Adrenal gland (tissue), 12 donors: ENCODE measurements around the gene LIF. TPM values are rescaled to one million over a fixed set of nuclear protein-coding genes. Genes with fewer than 3 reads are reported as not detected.
A peak's percentile ranks its signal among the peaks of the same experiment; 100 is the strongest.

Source experiments
- DNase-seq, 7 donors: peaks; one replicate each; pipeline ENCODE4 v3.0.0-alpha.2; 2019 to 2020
- H3K27ac ChIP-seq, 5 donors: fragments of 200-600 bp; sonication (generic) in 4 of 5; 1 replicate in 3 of 5; 2 replicates in 2 of 5; pipeline versions ENCODE4 v1.5.1 to v1.8.0; 2016 to 2020; ENCODE audit warnings: mild to moderate bottlenecking in 1 of 5
- H3K27me3 ChIP-seq: fragments of 200-600 bp; 2 replicates; pipeline ENCODE4 v1.8.0; 2021
- H3K36me3 ChIP-seq, 2 donors: fragments of 200-600 bp; replicated peaks in 1 of 2; 1 replicate in 1 of 2; 2 replicates in 1 of 2; pipeline versions ENCODE4 v1.5.1 to v1.8.0; 2018 to 2022
- H3K4me1 ChIP-seq, 2 donors: fragments of 200-600 bp; replicated peaks in 1 of 2; 1 replicate in 1 of 2; 2 replicates in 1 of 2; pipeline versions ENCODE4 v1.5.1 to v1.8.0; 2018 to 2021
- H3K4me3 ChIP-seq, 4 donors: fragments of 200-600 bp; sonication (generic) in 3 of 4; one replicate each; pipeline ENCODE4 v1.5.1; 2016 to 2018
- H3K9me3 ChIP-seq, 3 donors: fragments of 200-600 bp; sonication (generic) in 1 of 3; replicated peaks in 1 of 3; 1 replicate in 2 of 3; 2 replicates in 1 of 3; pipeline versions ENCODE4 v1.5.1 to v1.8.0; 2016 to 2021
- CTCF ChIP-seq, 6 experiments: fragments of 450-650 bp in 4 of 6; fragments of 200-600 bp in 2 of 6; sonication (generic) in 1 of 6; IDR thresholded peaks; 1 replicate in 5 of 6; 2 replicates in 1 of 6; pipeline versions ENCODE4 v1.5.1 to v1.8.0; 2016 to 2021; ENCODE audit warnings: antibody characterized with exemption in 6 of 6, mild to moderate bottlenecking in 2 of 6, moderate library complexity in 1 of 6
- POLR2A ChIP-seq, 2 donors: fragments of 450-650 bp; IDR thresholded peaks; one replicate each; pipeline ENCODE4 v1.6.1; 2017; ENCODE audit warnings: antibody characterized with exemption in 2 of 2, mild to moderate bottlenecking in 2 of 2, moderate library complexity in 1 of 2
- WGBS, 4 donors: extraction: QIAGEN DNeasy Blood & Tissue Kit in 2 of 4; methylation state at CpG; one replicate each; pipeline versions ENCODE4 v1.1.5 to v1.1.7; 2013 to 2017; 5-methylcytosine and 5-hydroxymethylcytosine counted together
- intact Hi-C, 2 donors: fragments of 100-400 bp; cut with DNase I; formaldehyde crosslinking; loops; one replicate each; pipeline versions ENCODE4 v1.14.1 to v1.15.0; 2022 to 2023
- polyA plus RNA-seq, 3 donors: library from polyadenylated mRNA; stranded (reverse); fragments of 200-250 nt in 2 of 3; fragments of 350-450 nt in 1 of 3; fragmentation: Illumina TruSeq in 1 of 3; extraction: RNeasy Lipid Tissue Mini Kit (QIAGEN cat#74804) in 1 of 3; gene quantifications; one replicate each; pipeline ENCODE4 v1.2.3, GENCODE V29; 2013 to 2014
- total RNA-seq, 9 donors: library from RNA; depleted of rRNA in 4 of 9; stranded (reverse); fragments of >200 nt in 4 of 9; fragments of 120-200 nt in 1 of 9; fragmentation: NEBNext Ultra II Directional in 1 of 9; extraction: Animal tissue kit (Norgen Biotek cat#: 25700) in 1 of 9; gene quantifications; one replicate each; pipeline versions ENCODE4 v1.1.0 to v1.2.4, GENCODE V29; 2013 to 2023
- donor health status: healthy with polysubstance abuse.
- donor health status: Bipolar disorder and iron deficiency.
- donor health status: DM: yes; HTN: yes; CAD: no.
- donor health status: DM: no; HTN: no; CAD: no.
- donor health status: DM: no; HTN: no; CAD: no.
- donor health status: DM: yes; HTN: yes; CAD: no.

Gene LIF
- total and polyA plus RNA-seq, 12 donors = 0.06 to 9.3 (median 1.5) TPM

GRCh38 chr22:30276039-30276438, 29.5 kb upstream of the LIF start:
- no peaks in the 10 kb centered on the region for H3K27me3 ChIP-seq
- no peak for DNase-seq
- peak overlapping the region in 1 of 5 donors; percentile 49 for H3K27ac ChIP-seq
- no peaks in the 10 kb centered on the region for H3K36me3 ChIP-seq
- intact Hi-C loops = no loop called here
- H3K4me1 ChIP-seq = peaks cover 7 to 21% of the 10 kb centered on the region in 2 donors
- no peaks in the 10 kb centered on the region for H3K9me3 ChIP-seq
- TF ChIP-seq CTCF (IDR thresholded peaks at IDR 0.05) (no peak), POLR2A (IDR thresholded peaks at IDR 0.05) (no peak)
- H3K4me3 ChIP-seq = no peak overlapping the region
- WGBS, 4 donors = 66 to 84% (median 77%) methylated on average over 8 of the region's 8 CpGs

DNA sequence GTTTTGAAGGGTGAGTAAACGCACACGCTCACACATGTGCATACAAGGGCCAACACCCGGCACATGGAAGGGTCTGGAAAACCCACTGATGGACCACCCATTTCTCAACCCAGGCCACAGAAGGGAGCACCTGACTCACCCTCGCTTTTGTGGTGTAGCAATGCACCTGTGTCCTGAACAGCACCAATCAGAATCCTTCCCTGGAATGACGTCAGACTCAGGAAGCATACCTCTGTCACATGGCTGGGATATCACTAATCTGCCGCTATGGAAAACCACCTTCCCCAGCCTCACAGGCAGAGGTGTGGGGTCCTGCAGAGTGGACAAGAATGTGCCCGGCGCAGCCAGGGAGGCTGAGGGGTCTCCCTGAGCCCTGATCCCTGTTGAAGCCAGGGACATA, 29.1 kb upstream of the LIF start:
- Histone ChIP-seq H3K36me3 (no peaks in the 10 kb centered on the region), H3K27me3 (no peaks in the 10 kb centered on the region), H3K4me3 (no peak overlapping the region), H3K9me3 (no peaks in the 10 kb centered on the region), H3K27ac (peak overlapping the region in 1 of 5 donors; percentile 49), H3K4me1 (peaks cover 7 to 21% of the 10 kb centered on the region in 2 donors)
- 65 to 80% (median 76%) methylated on average over 7 to 8 of the region's 8 CpGs for WGBS, 4 donors
- TF ChIP-seq CTCF (IDR thresholded peaks at IDR 0.05) (no peak), POLR2A (IDR thresholded peaks at IDR 0.05) (no peak)
- DNase-seq = no peak
- intact Hi-C loops = no loop called here

- peaks cover 7 to 21% of the 10 kb centered on the region in 2 donors for H3K4me1 ChIP-seq
- 90 to 94% (median 91%) methylated on average over 9 of the region's 9 CpGs for WGBS, 4 donors
- no peak for DNase-seq
- no peak overlapping the region for H3K4me3 ChIP-seq
- H3K27ac ChIP-seq = no peak overlapping the region
- no peaks in the 10 kb centered on the region for H3K36me3 ChIP-seq
- no peaks in the 10 kb centered on the region for H3K27me3 ChIP-seq
- TF ChIP-seq POLR2A (IDR thresholded peaks at IDR 0.05) (no peak), CTCF (IDR thresholded peaks at IDR 0.05) (no peak)
- intact Hi-C loops = no loop called here
- no peaks in the 10 kb centered on the region for H3K9me3 ChIP-seq
Measured at GRCh38 chr22:30274437-30274812, 27.9 kb upstream of the LIF start.

DNA sequence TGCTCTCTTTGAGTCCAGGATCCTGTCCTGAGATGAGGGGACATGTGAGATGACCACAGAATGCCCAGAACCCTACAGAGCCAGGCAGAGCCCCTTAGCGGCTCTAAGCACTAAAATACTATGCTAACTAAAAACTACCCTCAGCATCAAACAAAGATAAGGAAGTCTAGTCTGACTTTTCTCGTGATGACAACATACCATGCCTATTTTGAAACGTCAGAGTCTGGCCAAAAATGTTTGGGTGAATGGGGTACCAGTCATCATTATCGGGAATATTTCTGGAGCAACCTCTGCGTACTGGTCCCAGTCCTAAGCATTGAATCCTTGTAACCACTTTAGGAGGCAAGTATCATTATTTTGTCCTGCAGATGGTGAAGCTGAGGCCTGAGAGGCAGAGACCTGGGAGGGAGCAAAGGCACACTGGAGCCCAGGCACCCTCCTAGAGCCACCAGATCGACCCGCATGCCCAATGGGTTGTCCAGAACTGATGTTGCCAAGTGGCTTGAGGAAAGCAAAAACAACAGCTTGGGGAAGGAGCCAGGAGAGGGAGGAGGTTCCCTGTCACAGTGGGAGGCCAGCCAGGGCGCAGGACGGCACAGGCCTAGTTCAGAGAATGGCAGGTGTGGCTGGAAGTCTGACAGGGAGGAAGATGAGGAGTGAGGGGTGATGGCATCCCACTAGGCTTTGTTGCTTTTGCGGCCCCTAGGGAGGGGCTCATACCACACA, 27.3 kb upstream of the LIF start:
- H3K4me3 ChIP-seq = no peak overlapping the region
- H3K27ac ChIP-seq = no peak overlapping the region
- DNase-seq = no peak
- H3K4me1 ChIP-seq = peaks cover 6 to 21% of the 10 kb centered on the region in 2 donors
- no peaks in the 10 kb centered on the region for H3K27me3 ChIP-seq
- no peaks in the 10 kb centered on the region for H3K9me3 ChIP-seq
- WGBS, 4 donors = 62 to 82% (median 64%) methylated on average over 9 to 10 of the region's 10 CpGs
- intact Hi-C loops = no loop called here
- H3K36me3 ChIP-seq = no peaks in the 10 kb centered on the region
- TF ChIP-seq POLR2A (IDR thresholded peaks at IDR 0.05) (no peak), CTCF (IDR thresholded peaks at IDR 0.05) (no peak)
